Upper lobe of right lung (tissue), 1 donor: Measurements from ENCODE around the gene TENT4A. TPM values are rescaled to one million over a fixed set of nuclear protein-coding genes. Genes with fewer than 3 reads are reported as not detected.

Source experiments
- ATAC-seq: fragments of 200-7000 bp; cut with Tn5 transposase; one replicate; pipeline ENCODE4 v1.9.1; 2020; ENCODE audit warnings: mild to moderate bottlenecking, moderate library complexity
- DNase-seq: peaks from one replicate; pipeline ENCODE4 v3.0.0-alpha.2; 2020
- H3K27ac ChIP-seq: fragments of 200-600 bp; one replicate; pipeline ENCODE4 v1.8.0; 2022
- H3K27me3 ChIP-seq: fragments of 200-600 bp; one replicate; pipeline ENCODE4 v1.8.0; 2022; ENCODE audit warnings: mild to moderate bottlenecking
- H3K36me3 ChIP-seq: fragments of 200-600 bp; one replicate; pipeline ENCODE4 v1.8.0; 2022
- H3K4me1 ChIP-seq: fragments of 200-600 bp; one replicate; pipeline ENCODE4 v1.8.0; 2022
- H3K4me3 ChIP-seq: fragments of 200-600 bp; one replicate; pipeline ENCODE4 v1.8.0; 2022; ENCODE audit warnings: mild to moderate bottlenecking
- H3K9me3 ChIP-seq: fragments of 200-600 bp; one replicate; pipeline ENCODE4 v1.8.0; 2022
- CTCF ChIP-seq: fragments of 200-600 bp; IDR thresholded peaks from one replicate; pipeline ENCODE4 v1.8.0; 2022; ENCODE audit warnings: antibody characterized with exemption
- intact Hi-C: fragments of 100-400 bp; cut with DNase I; formaldehyde crosslinking; loops from one replicate; pipeline ENCODE4 v1.11.0; 2022
- total RNA-seq: library from RNA; stranded (reverse); fragmentation: NEBNext Ultra II Directional; extraction: Animal tissue kit (Norgen Biotek cat#: 25700); gene quantifications from one replicate; pipeline ENCODE4 v1.2.1, GENCODE V29; 2021
- donor health status: DM: no; HTN: yes; CAD: no; lungs with severe emphysema.

Gene TENT4A
- total RNA-seq, 1 donor from 2014 or later, result 19.9 TPM

- peak; percentile 12 for ATAC-seq
- H3K4me1 ChIP-seq, result peaks cover 3% of the 10 kb centered on the region
Observed at GRCh38 chr5:6760686-6761085, 47.5 kb downstream of the TENT4A start.

GRCh38 chr5:6761333-6761732, 48.1 kb downstream of the TENT4A start:
- Histone ChIP-seq H3K36me3 (peaks cover 9% of the 10 kb centered on the region), H3K4me3 (no peak overlapping the region), H3K4me1 (peaks cover 9% of the 10 kb centered on the region), H3K27me3 (no peaks in the 10 kb centered on the region), H3K9me3 (no peaks in the 10 kb centered on the region), H3K27ac (no peak overlapping the region)
- no peak for DNase-seq
- TF ChIP-seq CTCF, result no peak
- intact Hi-C loops, result no loop called here
- ATAC-seq, result no peak

More at GRCh38 chr5:6760686-6761085, 47.5 kb downstream of the TENT4A start:
- intact Hi-C loops, result no loop called here
- Histone ChIP-seq H3K27me3 (no peaks in the 10 kb centered on the region), H3K36me3 (peaks cover 15% of the 10 kb centered on the region), H3K4me3 (no peak overlapping the region), H3K9me3 (no peaks in the 10 kb centered on the region), H3K27ac (no peak overlapping the region)
- no peak for DNase-seq
- TF ChIP-seq CTCF, result no peak

GRCh38 chr5:6762116-6762515, 48.9 kb downstream of the TENT4A start:
- no peaks in the 10 kb centered on the region for H3K27me3 ChIP-seq
- TF ChIP-seq CTCF, result no peak
- H3K36me3 ChIP-seq, result peaks cover under 1% of the 10 kb centered on the region
- H3K4me3 ChIP-seq, result no peak overlapping the region
- no peaks in the 10 kb centered on the region for H3K9me3 ChIP-seq
- intact Hi-C loops, result no loop called here
- DNase-seq (no peak), ATAC-seq (no peak)
- no peak overlapping the region for H3K27ac ChIP-seq
- H3K4me1 ChIP-seq, result peaks cover 15% of the 10 kb centered on the region

- intact Hi-C loops, result no loop called here
- H3K27me3 ChIP-seq, result no peaks in the 10 kb centered on the region
- H3K9me3 ChIP-seq, result no peaks in the 10 kb centered on the region
- no peaks in the 10 kb centered on the region for H3K36me3 ChIP-seq
- H3K4me1 ChIP-seq, result peaks cover 15% of the 10 kb centered on the region
- no peak overlapping the region for H3K4me3 ChIP-seq
- no peak for ATAC-seq
- no peak for TF ChIP-seq CTCF
- no peak for DNase-seq
- H3K27ac ChIP-seq, result no peak overlapping the region
Observed at GRCh38 chr5:6762697-6763096, 49.5 kb downstream of the TENT4A start.

GRCh38 chr5:6763191-6763590, 50.0 kb downstream of the TENT4A start:
- Histone ChIP-seq H3K27me3 (no peaks in the 10 kb centered on the region), H3K36me3 (no peaks in the 10 kb centered on the region), H3K4me3 (no peak overlapping the region), H3K27ac (no peak overlapping the region), H3K9me3 (no peaks in the 10 kb centered on the region), H3K4me1 (peaks cover 15% of the 10 kb centered on the region)
- ATAC-seq (no peak), DNase-seq (no peak)
- intact Hi-C loops, result no loop called here
- TF ChIP-seq CTCF, result no peak
